ENCODE measurements around the gene CCDC106. TPM values are rescaled to one million over a fixed set of nuclear protein-coding genes. Genes with fewer than 3 reads are reported as not detected.

The CCDC106 gene
- polyA plus RNA-seq, 3 donors = 6.3 to 23.2 (median 17.8) TPM

DNA sequence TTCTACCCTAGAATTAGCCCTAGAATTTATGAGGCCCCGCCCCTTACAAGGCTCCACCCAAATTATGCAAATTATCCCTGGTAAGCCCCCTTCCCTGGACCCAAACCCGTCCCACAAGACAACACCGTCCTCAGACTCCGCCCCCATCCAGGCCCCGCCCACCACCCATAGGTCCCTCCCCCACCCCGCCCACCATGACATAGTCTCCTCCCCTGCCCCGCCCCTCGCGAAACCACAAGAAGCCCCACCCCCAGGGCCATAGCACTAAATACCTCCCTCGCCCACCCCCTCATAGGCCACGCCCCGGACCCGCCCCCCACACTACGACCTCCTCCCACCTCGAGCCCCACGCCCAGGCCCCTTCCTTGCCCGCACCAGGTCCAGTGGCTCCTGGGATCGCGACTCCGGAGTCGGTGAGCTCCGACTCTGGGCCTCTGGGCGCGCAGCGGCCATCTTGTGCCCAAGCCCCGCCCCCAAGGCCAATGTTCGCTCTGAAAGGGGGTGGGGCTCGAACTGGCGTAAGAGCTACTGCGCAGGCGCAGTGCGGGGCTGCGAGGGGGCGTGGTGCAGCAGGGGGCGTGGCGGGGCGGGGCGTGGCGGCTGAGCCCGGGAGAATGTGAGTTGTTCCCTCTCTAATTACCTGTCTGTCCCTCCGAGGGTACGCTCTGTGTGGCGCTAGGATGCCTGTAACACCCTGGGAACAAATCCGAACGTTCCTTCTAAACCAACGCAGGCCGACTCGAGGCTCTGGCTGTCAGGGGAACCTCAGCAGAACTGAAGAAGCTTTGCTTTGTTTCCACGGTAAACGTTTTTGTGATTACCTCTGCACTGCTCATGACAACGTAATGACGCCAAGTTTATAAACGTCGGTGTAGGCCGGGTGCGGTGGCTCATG is 23.7 kb upstream of the CCDC106 start, which contains the start of gene ZNF784:
Gene ZNF784 (minus strand): TSS at position 458 of the 895 bp plus-strand sequence. CDS start 5 bp downstream, at position 453.
- peak within 1 kb of the TSS; percentile 83 for H3K27ac ChIP-seq (ENCODE audit: low read depth, low read length)

DNA sequence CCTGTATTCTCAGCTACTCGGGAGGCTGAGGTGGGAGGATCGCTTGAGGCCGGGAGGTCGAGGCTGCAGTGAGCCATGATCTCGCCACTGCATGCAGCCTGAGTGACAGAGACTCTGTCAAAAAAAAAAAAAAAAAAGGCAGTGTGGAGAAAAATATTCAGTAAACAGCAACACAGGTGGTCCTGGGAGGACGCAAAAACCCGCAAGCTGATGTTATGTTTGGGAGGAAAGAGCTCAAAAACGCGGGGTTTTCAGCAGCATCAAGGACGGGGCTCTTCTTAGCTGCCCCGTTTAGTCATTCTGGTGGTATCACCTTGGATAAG is 23.0 kb upstream of the CCDC106 start:
- no peak overlapping the region for H3K27ac ChIP-seq (ENCODE audit: low read depth, low read length)
- WGBS, 3 donors = 34 to 51% (median 44%) methylated on average over 11 of the region's 11 CpGs

More for the DNA sequence above, 23.7 kb upstream of the CCDC106 start, which contains the start of gene ZNF784:
- 1% methylated on average over 52 to 56 of the region's 56 CpGs for WGBS, 3 donors

DNA sequence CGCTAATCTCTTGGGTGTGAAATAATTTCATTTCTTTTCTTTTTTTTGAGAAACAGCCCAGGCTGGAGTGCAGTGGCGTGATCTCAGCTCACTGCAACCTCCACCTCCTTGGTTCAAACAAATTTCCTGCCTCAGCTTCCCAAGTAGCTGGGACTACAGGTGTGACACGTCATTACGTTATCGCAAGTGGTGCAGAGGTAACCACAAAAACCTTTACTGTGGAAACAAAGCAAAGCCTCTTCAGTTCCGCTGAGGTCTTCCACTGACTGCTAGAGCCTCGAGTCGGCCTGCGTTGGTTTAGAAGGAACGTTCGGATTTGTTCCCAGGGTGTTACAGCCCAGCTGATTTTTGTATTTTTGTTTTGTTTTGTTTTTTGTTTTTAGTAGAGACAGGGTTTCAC is 21.7 kb upstream of the CCDC106 start:
- WGBS, 3 donors = 86 to 89% (median 88%) methylated on average over 11 of the region's 11 CpGs
- no peak overlapping the region for H3K27ac ChIP-seq (ENCODE audit: low read depth, low read length)

DNA sequence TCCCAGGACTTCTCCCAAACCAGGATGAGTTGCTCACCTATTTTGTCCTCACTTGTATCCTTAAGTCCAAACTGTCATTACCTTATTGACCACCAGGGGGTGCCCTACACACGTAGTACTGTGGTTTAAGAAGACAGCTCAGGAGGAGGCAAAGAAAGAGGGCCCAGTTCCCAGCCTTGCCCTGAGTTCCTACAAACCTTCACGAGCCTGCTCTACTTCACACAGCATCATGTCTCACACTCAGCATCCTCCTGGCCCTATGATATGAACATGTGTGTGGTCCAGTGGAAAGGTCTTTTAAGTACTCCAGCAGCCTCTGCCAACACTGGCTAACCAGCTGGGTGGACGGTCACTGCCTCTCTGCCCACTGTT is 15.6 kb upstream of the CCDC106 start:
- no peak overlapping the region for H3K27ac ChIP-seq (ENCODE audit: low read depth, low read length)
- WGBS, 3 donors = 22 to 30% (median 27%) methylated on average over 3 of the region's 3 CpGs

DNA sequence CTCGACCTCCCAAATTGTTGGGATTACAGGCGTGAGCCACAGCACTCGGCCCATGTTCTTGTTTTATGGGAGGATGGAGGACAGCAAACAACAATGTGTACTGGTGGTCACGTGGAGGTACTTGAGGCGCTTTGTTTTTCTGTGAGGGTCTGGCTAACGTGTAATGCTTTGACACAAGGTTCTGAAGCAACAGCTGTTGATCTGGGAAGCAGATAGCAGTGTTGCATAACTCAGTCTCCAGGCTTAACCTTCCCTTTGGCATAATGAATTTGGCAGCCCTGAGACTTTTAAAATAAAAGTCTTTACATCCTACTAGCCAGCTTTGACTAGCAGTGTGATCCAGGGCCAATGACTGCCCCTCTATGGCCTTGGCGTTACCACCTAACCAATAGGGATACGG is 14.2 kb upstream of the CCDC106 start:
- 59 to 79% (median 67%) methylated on average over 8 of the region's 8 CpGs for WGBS, 3 donors

DNA sequence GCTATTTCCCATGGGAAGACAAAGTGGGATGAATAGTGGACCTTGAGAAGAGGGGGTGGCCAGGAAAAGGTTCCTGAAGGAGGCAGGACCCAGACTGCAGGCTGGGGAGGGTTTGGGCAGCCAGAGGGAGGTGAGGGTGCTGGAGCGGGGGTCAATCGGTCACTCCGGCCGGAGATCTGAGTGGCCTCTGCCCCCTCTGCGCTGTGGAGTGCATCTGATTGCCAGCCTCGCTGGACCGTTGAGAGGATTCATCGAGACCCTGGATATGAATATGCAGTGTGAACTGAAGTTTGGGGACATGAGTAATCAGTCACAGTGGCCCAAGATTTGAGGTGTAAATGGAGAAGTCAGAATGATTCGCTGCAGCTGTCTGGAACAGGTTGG is 12.7 kb upstream of the CCDC106 start:
- WGBS, 3 donors = 6 to 13% (median 7%) methylated on average over 9 of the region's 9 CpGs
- H3K27ac ChIP-seq (ENCODE audit: low read depth, low read length) = peak overlapping the region; percentile 95

More for the DNA sequence above, 14.2 kb upstream of the CCDC106 start:
- no peak overlapping the region for H3K27ac ChIP-seq (ENCODE audit: low read depth, low read length)

DNA sequence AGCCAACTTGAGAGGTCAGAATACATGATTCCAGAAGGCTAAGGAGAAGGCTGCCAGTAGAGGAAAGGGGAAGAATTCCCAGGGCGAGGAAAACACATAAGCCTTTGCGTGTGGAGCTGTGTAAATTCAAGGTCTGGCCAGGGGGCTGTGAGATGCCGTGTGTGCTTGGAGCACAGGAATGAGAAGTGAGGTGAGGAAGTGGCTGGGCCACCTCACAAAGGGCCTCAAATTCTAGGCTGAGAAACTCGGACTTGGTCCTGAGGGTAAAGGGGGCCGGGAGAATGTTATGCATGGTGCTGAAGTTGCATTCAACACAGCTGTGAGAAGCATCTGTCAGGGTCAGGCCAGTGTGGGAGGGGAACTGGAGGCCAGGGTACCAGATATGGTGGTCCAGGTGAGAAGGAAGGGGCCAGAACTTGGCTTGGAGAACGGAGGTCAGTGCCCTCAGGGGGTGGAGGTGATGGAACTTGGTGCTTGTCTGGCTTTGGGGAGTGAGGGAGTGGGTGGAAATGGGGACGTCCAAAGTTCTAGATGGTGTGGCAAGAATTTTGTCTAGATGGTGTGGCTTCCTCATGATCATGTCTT is 12.1 kb upstream of the CCDC106 start:
- H3K27ac ChIP-seq (ENCODE audit: low read depth, low read length) = no peak overlapping the region
- 46 to 57% (median 57%) methylated on average over 7 of the region's 7 CpGs for WGBS, 3 donors

DNA sequence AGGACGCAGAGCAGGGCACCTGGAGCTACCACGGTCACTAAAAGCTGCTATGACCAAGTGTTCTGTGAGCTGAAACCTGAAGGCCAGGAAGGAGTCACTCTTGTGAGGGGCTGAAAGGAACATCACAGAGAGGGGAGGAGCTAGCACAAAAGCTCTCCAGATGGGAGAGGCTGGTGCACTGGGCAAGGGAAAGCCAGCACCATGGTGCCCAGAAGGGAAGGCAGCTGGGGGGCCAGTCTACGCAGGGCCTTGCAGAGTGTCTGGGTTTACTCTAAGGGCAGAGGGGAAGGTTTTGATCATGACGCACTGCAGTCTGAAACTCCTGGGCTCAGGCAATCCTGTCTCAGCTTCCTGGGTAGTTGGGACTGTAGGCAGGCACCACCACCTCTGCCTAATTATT is 11.3 kb upstream of the CCDC106 start:
- H3K27ac ChIP-seq (ENCODE audit: low read depth, low read length) = no peak overlapping the region
- WGBS, 3 donors = 83 to 88% (median 84%) methylated on average over 4 of the region's 4 CpGs

DNA sequence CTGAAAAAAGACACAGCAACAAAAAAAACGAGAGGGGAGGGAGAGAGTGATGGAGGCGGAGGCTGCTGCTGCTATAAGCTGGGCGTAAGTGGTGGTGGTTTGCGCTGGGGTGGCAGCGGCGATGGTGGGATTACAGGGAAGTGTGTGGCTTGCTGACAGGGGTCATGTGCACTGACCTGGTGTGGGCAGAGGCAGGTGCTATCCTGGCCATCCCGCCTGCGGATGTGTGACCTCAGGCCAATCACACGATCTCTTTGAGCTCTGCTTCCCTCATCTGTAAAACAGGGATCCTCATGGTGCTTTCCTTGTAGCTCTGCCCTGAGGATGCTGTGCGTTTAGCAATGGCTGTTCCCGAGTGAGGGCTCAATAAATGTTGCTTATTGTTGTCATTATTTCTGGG is 10.5 kb upstream of the CCDC106 start:
- no peak overlapping the region for H3K27ac ChIP-seq (ENCODE audit: low read depth, low read length)
- WGBS, 3 donors = 76 to 83% (median 78%) methylated on average over 11 of the region's 11 CpGs

DNA sequence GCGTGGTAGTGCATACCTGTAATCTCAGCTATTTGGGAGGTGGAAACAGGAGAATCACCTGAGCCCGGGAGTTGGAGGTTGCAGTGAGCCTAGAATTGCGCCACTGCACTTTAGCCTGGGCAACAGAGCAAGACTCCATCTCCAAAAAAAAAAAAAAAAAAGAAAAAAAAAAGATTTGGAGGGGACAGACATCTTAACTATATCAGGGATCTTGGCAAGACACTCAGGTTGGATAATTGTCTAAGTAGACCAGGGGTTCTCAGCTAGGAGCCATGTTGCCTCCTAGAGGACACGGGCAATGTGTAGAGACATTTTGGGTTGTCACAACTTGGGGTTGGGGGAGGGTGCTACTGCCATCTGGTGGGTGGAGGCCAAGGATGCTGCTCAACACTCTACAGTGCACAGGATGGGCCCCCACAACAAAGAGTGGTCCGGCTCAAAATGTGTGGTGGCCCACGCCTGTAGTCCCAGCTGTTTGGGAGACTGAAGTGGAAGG is 9.1 kb upstream of the CCDC106 start:
- 82 to 87% (median 83%) methylated on average over 6 of the region's 6 CpGs for WGBS, 3 donors
- no peak overlapping the region for H3K27ac ChIP-seq (ENCODE audit: low read depth, low read length)

DNA sequence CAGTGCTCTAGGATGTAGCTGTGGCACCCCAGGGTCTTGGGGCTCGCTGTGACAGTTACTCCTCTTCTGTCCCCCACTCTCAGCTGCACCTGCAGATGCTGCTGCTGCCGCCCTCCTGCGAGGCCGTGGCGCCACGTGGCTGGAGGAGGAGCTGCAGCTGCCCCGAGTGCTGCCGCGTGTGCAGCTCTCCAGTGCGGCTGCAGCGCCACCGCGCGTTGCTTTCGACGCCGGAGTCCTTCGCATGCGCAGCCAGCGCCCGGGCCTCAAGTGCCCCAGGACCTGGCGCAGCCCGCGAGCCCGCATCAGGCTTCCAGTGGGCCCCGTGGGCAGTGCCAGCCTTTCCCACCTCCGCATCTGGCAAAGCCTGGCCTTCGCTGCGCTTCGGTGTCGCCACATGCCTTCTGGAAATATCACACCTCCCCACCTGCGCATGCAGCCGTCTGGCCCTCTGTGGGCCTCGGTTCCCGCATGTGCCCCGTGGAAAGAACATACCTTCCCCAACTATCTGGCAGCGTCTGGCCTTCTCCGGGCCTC is 7.9 kb upstream of the CCDC106 start:
- WGBS, 3 donors = 17 to 22% (median 19%) methylated on average over 38 of the region's 38 CpGs

DNA sequence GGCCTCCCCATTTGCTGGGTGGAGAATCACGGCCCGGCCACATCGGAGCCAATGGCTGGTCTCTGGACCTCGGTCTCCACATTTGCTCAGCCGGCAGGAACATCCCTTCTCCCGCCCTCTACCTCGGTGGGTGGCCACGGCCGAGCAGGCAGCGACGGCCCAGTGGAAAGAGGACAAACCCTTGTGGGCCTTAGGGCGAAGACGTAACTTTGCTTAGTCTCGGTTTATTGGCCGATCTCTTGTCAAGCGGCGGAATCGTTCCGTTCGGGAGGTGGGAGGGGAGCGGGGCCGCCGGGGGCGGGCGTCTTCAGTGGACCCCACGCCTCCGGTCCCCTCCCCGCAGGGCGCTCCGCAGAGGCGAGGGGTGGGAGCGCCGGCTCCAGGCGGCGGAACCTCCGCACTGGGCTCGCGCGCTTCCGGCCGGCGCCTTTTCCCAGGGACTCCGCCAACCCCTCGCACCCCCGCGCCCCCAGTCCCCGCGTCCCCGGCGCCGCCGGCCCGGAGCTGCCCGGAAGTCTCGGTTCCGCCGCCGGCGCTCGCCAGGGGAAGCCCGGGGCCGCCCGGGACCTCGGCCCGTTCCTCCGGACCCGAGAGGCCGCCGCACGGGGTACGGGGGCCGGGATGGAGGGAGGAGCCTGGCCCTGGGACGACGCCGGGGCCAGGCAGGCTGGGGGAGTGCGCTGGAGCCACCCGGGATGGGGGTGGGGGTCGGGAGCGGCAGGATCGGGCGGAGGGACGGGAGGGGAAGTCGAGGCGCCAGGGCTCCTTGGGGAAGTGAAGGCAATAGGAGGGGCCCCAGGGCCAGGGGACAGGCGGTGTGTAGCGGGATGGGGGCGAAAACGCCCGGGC is 7.2 kb upstream of the CCDC106 start, which contains the start of gene ZNF580:
Gene ZNF580 (plus strand): TSS at position 426 of the 849 bp plus-strand sequence. CDS start 1,507 bp downstream, outside the sequence.
- WGBS, 3 donors = 1 to 2% (median 1%) methylated on average over 75 to 89 of the region's 89 CpGs
- peak within 1 kb of the TSS; percentile 81 for H3K27ac ChIP-seq (ENCODE audit: low read depth, low read length)

More for the DNA sequence above, 7.9 kb upstream of the CCDC106 start:
- H3K27ac ChIP-seq (ENCODE audit: low read depth, low read length) = peak overlapping the region; percentile 81

DNA sequence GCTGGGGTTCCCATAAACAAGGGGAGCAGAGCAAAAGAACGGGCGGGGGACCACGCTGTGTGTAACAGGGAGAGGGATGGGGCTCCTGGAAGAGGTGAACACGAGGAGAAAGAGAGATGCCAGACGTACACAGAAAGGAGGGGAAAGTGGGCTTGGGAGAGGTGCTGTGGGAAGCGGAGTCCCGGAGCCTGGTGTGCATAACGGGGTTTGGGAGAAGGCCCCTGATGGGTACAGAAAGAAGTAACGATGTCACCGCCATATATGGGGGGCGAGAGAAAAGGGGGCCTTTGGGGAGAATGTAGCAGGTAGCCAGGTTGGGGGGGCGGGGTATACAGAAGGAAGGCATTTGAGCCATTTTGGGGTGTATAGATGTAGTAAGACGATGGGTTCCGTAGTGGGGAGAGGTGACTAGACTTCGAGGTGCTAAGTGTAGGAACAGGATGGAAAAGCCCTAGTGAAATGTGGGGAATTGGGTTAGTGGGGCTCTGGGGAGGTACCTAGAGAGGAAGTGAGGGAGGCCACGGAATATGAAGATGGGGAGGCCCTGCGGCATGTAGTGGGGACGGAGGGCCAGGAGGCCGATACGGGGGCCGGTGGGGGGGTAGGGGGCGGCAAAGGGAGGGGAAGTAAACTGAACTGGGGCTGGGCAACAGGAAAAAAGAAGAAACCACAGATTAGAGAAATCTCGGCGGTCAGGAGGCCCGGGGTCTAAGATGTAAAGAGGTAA is 6.4 kb upstream of the CCDC106 start:
- no peak overlapping the region for H3K27ac ChIP-seq (ENCODE audit: low read depth, low read length)
- 1 to 2% (median 1%) methylated on average over 25 of the region's 25 CpGs for WGBS, 3 donors

DNA sequence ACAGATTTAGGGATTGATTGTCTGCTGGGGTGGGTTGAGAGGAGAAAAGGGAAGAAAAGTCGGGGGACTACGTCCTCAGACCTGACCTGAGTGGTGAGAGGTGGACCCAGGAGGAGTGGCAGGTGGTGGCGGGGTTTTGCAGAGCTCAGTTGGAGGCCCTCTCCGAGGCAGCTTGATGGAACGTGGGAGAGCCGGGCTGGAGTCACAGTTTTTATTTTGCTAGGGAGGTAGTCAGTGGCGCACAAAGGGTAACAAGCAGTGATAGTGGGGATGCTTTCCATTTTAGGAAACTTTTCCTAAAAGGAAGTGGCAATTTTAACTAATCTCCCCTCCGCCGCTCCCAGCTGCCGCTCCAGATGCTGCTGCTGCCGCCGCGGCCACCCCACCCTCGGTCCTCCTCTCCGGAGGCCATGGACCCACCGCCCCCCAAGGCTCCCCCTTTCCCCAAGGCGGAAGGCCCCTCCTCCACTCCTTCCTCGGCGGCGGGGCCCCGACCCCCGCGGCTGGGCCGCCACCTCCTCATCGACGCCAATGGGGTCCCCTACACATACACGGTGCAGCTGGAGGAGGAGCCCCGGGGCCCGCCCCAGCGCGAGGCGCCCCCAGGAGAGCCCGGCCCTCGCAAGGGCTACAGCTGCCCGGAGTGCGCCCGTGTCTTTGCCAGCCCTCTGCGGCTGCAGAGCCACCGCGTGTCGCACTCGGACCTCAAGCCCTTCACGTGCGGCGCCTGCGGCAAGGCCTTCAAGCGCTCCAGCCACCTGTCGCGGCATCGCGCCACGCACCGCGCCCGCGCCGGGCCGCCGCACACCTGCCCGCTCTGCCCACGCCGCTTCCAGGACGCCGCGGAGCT is 5.6 kb upstream of the CCDC106 start:
- 1 to 3% (median 3%) methylated on average over 59 to 65 of the region's 65 CpGs for WGBS, 3 donors
- H3K27ac ChIP-seq (ENCODE audit: low read depth, low read length) = no peak overlapping the region

DNA sequence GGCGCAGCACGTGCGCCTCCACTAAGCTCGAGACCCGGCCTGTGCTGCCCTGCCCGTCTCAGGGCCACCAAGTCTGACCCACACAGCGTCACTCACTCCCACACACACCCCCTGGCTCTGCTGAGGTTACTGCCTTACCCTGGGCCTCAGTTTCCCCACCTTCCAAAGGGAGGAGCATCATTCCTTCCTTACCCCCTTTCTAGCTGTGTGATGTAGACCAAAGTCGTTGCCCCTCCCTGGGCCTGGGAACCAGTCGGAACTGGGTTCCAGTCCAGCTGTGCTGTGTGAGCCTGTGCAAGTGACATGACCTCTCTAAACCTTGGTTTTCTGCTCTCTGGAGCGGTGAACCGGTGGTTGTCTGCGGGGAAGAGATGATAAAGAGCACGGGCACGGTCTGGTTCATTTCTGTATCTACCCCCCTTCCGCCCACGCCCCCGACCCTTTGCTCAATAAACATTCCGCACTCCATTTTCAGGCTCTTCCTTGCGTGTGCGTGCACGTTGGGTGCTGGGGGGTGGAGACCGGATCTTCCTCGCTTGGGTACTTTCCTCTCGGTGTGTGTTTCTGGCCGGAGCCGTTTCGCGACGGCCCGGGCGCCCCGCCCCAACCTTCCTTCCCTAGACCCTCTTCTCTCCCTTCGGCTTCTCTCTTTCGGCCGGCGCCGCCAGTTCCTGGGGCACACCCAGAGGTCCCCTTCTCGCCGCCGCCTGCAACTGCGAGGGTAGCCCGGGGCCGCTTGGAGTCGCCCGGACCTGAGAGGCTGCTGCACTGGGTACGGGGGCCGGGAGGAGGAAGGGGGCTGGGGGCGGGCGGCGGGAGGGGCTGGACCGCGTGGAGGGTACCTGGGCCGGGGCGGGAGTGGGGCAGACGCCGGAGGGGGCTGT is 4.8 kb upstream of the CCDC106 start, which contains the start of gene ZNF581:
Gene ZNF581 (plus strand): TSS at position 647 of the 884 bp plus-strand sequence. CDS start 923 bp downstream, outside the sequence.
- H3K27ac ChIP-seq (ENCODE audit: low read depth, low read length) = no peak within 1 kb of the TSS
- WGBS, 3 donors = 1 to 2% (median 2%) methylated on average over 54 to 56 of the region's 56 CpGs

DNA sequence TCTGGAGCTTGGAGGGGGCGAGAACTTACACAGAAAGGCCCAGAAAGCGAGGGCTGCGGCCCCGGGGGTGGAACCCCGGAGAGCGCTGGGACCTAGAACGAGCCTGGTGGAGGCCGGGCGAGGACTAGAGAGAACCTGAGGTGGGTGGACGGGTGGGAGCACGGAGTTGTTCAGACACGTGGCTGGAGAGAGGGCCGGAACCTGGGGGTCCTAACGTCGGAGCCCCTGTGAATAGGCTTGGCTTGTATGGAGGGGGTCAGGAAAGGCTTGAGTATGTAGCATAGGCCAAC is 4.2 kb upstream of the CCDC106 start:
- H3K27ac ChIP-seq (ENCODE audit: low read depth, low read length) = no peak overlapping the region
- 0 to 2% (median 1%) methylated on average over 15 of the region's 15 CpGs for WGBS, 3 donors
